Cardiac septum (tissue), 1 donor: ENCODE data around the gene SH2D7. TPM values are rescaled to one million over a fixed set of nuclear protein-coding genes. Genes with fewer than 3 reads are reported as not detected.

Experiments used
- DNase-seq: peaks from one replicate; pipeline ENCODE4 v3.0.0-alpha.2; 2020; ENCODE audit warnings: low spot score
- intact Hi-C: fragments of 100-400 bp; cut with DNase I; formaldehyde crosslinking; loops from one replicate; pipeline ENCODE4 v1.14.0; 2022
- long read RNA-seq: library from polyadenylated mRNA; unstranded; transcript quantifications from one replicate; pipeline ENCODE4 v2.0.0, GENCODE V29; 2021
- total RNA-seq: library from RNA; stranded (reverse); fragmentation: NEBNext Ultra II Directional; extraction: Animal tissue kit (Norgen Biotek cat#: 25700); gene quantifications from one replicate; pipeline ENCODE4 v1.2.1, GENCODE V29; 2021
- donor health status: DM: no; HTN: no; CAD: no.

SH2D7 gene
- not detected for total RNA-seq
- long read RNA-seq: 0 reads

DNA sequence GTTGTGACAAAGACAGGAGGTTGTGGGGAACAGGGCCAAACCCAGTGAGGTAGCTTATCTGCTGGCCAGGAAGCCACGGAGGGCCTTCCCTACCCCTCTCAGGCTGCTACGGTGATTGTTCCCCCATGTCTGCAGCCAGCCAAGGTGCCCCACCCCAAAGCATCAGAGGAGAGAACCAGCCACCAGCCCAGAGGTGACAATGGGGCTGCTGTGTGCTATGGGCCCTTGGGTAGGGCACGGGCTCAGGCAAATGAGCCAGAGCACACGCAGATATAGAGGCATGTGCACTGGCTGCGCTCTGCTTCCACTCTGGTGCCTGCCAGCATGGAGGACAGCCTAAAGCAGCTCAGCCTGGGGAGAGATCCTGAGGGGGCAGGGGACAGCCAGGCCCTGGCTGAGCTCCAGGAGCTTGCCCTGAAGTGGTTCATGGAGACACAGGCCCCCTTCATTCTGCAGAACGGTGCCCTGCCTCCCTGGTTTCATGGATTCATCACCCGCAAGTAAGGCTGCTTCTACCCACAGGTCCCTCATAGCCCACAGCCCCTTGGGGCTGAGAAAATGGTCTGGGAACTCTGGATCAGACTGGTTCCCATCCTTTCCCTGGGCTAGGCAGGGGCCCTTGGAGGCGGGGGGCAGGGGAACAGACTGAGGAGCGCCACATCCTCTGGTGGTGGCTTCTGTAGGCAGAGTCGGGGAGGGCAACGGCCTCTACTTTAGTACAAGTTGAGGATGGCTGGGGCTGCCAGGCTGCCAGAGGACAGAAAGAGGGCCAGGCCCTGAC lies at the start of gene SH2D7:
Gene SH2D7 (plus strand): TSS at position 301 of the 781 bp plus-strand sequence. CDS start 24 bp downstream, at position 325.
- DNase-seq: no peak

DNA sequence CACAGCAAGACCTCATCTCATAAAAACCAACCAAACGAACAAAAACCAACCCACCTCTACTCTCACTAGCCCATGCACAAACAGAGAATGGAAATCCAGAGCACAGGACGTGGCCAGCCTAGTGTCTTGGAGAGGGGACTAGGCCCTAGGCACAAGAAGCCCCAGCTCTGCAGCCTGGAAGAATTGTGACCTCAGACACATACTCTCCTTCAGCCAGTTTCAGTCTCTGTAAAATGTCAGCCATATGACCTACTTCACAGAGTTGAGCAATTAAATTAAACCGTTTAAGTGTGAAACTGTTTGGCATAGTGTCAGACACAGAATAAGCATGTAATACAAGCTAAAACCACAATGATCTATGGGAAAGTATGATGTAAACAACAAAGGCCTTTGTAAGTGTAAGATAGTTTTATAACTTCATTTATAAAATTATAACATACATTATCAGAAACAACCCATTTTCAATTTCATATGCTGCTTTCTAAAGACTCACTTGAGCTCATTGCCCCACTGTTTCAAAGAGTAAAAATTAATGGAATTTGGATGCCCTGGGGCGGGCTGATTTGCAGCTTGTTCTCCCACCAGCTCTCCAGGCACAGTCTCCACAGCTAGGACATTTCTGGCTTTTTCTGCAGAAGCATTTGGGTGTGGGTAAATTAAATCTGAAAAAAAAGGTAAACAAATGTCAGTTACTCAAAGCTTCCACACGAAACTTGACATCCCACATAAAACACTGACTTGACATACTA lies 47.8 kb upstream of the SH2D7 start:
- intact Hi-C loops: no loop called here
- DNase-seq: no peak

More for the DNA sequence above, at the start of gene SH2D7:
- intact Hi-C loops: no loop called here

DNA sequence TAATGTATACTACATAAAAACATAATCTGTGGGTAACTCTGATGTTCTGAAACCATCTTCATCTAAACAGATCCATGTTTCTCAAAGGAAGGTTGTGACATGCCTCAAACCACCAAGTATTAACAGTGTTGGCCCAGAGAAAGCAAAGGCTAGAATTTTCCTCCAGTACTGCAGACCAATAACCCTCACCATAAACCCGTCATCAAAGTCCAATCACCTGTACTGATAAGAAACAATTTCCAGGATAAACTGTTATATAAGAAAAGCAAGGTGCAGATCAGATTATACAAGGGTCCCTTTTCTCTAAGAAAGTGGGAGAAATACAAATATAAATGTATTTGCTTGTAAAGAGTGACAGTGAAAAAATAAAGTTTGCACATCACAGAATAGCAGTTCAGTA lies 47.2 kb upstream of the SH2D7 start:
- DNase-seq: no peak
- intact Hi-C loops: no loop called here

DNA sequence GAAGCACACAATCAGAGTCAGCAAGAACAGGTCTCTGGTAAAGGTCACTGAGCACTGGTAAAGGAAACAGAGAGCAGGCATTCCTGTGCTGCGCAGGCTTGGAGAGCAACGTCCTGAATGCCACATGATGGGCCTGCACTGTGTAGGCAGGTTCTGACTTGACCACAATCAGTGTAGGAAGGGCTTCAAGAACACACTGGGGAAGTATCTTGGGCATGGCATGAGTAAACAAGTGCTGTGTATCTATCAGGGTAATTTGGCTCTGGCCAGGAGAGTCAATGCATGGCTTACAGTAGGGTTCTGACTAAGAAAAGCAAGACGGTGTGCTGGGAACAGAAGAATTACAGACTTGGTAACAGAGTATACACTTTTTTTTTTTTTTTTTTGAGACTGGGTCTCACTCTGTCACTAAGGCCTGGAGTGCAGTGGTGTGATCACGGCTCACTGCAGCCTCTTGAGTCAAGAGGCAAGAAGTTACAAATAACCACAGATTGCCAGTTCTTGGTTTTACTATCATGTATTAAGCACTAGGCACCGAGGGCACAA lies 45.5 kb upstream of the SH2D7 start:
- intact Hi-C loops: no loop called here
- DNase-seq: no peak

DNA sequence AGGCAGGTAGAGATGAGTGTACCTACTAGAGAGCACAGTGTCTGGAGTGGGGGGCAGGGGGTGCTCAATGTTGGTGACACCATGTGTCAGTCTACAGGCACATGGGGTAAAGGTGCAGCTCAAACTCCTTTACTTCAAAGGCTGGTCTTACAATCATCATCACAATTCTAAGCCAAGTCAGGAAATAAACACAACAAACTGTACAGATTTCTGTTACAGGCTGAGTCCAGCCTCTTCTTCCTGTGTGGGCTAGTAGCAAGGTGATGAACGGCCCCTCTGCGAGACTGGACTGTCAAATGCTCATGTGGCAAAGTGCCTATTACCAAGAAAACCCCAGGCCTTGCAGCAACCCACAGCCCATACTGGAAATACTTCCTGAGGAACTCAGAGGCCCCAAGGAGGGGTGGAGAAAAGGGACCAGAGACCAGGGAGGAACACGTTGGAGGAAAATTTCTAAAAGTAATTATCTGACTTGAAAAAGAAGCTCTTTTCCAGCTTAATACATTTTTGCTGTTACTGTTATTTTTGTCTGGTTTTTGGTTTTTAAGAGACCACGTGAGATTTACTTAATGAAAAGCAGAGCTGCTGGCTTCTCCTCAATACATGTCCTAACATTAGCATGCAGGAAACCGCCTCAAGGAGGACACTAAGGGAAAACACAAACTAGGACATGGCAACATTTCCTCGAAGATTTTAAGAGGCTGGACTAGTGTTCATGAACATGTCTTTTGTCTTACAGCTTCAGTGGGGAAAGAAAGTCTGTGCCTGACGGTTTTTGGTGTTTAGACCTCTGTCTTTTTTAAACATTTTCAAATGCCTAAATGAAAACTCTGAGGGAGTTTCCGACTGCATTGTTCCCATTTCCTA lies 44.4 kb upstream of the SH2D7 start:
- DNase-seq: no peak
- intact Hi-C loops: no loop called here

DNA sequence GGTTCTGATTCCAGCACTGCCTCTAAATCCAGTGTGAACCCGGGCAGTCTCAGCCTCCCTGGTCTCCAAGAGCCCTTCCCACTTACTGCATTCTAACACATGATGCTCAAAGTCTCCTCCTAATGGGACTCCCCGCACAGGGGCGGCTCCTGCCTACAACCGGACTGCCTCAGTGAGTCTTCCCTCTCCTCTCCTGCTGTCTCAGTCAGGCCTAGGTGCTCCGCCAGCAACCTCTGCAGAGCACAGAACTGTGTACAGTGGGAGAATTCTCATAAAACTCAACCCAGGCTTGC lies 43.8 kb upstream of the SH2D7 start:
- no peak for DNase-seq
- intact Hi-C loops: no loop called here

DNA sequence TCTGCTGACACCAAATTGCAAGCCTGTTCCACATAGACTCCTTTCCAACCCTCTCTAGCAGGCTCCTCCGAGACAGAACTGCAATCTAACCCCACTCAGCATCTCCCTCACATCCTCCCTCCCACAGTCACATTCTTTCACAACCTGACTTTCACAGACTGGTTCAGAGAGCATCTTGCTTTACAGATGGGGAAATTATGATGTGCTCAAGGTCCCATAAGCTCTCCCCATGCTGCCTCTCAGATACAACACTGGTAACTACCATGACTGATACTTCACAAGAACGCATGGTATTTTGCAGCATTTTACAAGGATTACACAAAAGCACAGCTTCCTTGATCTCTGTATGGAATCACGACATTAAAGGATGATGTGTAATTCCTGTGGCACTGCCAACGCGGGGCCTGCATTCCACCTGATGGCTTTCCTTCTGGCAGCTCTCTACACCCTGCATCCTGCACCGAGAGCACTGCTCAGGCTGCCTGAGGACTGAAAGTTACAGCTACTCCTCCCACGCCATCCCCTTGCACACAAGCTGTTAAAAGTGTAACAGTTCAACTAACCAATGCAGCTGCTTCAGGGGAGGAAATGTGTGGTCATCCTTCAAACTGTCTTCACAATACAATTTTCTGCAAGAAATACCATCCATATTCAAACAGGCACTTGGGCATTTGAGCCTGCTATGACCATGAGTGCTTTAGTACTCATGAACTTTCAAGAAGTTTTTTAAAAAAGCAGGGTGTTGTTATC lies 42.5 kb upstream of the SH2D7 start:
- intact Hi-C loops: no loop called here
- DNase-seq: no peak

DNA sequence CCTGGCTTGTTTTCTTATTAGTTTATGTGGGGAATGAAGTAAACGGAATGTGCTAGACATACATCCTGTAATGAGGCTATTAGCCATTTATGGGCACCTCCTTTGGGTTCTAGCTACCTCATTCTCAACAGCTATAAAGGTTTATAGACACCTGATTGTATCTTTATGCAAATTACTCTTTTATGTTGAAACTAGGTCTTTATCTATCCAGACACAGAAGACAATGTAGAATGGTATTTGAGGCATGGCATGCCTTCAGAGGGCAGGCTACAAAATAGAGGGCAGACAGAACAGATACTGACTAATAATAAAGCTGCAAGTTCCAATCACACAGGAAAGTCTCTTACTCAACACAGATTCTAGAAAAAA lies 41.9 kb upstream of the SH2D7 start:
- intact Hi-C loops: no loop called here
- DNase-seq: no peak

DNA sequence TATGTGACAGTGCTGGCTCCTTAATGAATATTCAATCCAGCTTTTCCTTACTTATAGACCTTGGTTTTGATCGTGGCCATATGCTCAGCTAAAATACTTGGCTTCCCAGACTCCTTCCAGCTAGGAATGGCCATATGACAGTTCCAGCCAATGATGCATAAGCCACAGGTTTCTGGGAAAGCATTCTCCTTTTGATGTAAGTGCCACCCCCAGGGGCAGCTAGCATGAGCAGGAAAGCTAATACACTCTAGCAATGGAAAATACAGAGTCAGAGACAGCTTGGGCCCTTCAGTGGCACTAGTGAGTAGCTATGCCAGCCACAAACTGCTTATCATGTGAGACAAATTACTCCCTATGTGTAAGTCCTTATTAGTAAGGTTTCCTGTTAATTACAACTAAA lies 41.5 kb upstream of the SH2D7 start:
- no peak for DNase-seq
- intact Hi-C loops: no loop called here

DNA sequence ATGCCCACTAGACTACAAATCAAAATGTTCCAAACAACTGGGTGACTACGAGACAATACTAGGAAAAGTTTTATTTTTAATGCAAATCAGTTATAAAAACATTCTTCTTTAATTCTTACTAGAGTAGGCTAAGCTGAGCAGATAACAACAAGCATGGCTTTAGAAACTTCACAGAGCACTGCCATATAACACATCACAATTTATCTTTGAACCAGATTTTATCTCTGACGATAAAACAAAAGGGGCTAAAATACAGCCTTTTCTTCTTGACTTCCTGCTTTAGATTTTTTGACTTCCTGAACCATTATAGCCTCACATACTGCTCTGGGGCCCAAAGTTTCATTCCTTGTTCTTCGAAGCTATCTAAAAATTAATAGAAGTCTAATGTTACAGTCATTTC lies 40.8 kb upstream of the SH2D7 start:
- DNase-seq: no peak
- intact Hi-C loops: no loop called here

DNA sequence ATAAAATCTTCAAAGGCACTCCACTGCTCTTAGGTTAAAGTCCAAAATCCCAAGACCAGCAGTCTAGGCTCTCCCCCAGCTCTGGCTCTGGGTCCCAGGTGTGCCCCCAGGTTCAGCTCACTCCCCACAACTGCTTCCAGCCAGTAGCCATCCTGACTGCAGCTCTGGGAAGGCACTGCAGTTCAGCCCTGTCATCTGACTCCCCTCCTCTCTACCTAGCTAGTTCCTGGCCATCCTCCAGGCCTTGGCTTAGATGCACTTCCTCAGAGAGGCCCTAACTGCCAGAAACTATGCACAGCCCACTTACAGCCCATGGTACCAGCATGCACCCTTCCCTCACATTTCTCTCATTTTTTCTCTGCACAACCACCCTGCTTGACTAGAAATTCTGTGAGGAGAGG lies 40.4 kb upstream of the SH2D7 start:
- intact Hi-C loops: no loop called here
- no peak for DNase-seq

DNA sequence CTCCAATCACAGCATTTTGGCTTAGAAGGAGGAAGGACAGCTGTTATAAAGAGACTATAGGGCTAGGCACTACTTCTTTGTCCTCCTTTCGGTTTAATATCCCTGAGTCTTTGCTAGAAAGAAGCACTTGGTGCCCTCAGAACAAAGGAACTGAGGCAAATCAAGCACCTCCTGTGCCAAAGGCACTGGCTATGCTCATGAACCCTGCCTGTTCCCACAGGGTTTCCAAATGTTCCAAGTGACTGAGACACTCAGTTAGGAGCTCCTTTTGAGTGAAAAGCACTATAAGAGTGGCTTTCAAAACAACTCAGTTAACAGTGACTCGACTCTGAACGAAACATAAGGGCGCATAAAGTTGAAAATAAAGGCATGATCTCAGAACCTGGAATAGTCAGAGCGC lies 39.8 kb upstream of the SH2D7 start:
- DNase-seq: no peak
- intact Hi-C loops: no loop called here

DNA sequence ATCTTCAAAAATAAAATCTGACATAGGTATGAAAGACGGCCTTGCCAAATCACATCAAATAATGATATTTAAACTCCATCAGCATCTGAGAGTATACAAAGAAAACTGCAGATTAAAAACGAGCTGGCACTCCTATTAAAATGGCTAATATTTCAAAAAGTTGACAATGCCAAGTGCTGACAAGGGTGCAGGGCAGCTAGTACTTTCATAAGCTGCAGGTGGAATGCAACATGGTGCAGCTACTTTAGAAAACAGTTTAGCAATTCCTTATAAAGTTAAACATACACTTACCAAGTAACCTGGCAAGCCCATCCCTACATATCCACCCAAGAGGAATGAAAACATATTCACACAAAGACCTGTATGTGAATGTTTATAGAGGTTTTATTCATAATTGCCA lies 37.8 kb upstream of the SH2D7 start:
- intact Hi-C loops: no loop called here
- no peak for DNase-seq

DNA sequence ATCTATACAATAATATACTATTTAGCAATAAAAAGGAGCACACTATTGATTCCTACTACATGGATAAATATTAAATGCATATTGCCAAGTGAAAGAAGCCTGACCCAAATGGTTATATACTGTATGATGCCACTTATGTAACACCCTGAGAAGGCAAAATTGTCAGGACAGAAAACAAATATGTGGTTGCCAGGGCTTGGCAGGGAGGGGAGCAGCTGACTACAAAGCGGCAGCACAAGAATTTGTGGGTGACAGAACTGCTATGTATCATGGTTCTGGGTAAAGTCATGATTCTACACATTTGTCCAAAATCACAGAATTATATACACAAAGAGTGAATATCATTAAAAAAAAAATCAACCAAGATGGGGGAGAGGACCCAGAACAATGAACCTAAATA lies 37.4 kb upstream of the SH2D7 start:
- no peak for DNase-seq
- intact Hi-C loops: loop anchor here (5.0 kb wide), 1 partner anchor 63 kb away; no protein-coding TSS in a partner anchor

DNA sequence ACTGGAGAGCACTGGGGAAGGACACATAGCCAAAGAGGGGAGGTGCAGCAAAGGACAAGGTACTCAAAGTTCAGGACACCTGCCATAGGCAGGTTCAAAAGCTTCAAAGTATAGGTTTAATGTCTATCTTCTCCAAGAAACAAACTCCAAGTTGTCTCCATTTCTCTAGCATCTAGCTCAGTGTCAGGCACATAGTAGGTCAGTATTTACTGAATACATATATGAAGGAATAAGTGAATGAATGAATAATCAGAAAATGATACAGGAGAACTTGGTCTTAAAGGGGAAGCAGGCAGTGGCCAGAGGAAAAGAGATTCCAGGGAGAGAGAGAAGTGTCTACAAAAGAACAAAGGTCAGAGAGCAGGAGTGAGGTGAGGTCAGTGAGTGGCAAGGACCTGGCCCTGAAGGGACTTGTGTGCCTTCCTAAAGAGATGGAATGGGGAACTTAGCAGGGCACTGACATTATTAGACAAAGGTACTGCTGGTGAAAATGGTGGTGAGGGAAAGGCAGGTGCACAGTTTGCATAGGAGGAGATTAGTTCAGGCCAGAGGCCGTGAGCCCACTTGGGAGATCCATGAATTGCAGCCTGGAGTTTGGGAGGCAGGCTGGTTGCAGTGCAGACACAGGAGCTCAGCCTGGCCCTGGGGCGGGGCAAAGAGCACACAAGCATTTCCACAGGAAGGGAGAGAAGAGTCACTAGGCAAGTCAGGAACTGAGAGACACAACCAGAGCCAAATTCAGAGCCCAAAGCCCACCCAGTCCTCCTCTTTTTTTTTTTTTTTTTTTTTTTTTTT lies 36.2 kb upstream of the SH2D7 start:
- intact Hi-C loops: loop anchor here (5.0 kb wide), 1 partner anchor 64 kb away; no protein-coding TSS in a partner anchor

DNA sequence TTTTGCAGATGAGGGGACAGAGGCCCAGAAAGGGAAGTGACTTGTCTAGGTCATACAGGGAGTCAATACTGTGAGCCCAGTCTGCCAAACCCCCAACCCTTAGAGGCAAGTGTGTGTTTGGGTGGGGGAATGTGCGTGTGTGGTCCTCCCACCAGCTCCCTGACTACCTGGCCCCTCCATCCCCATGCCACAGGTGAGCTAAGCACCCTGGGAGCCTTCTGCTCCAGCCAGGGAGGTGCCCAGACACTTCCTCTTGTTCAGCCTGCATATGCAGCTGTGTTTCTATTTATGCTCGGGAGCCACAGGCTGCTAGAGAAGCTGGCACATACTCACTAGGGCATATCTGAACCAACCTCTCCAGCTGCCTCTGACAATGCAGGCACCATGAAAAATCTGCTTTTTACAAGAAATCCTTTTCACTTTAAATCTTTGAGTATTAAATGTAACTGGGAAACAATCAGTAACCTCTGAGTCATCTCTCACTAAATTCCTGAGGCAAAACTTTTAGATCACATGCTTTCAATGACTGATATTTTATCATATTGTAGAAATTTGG lies 35.6 kb upstream of the SH2D7 start:
- DNase-seq: no peak
- intact Hi-C loops: loop anchor here (5.0 kb wide), 1 partner anchor 64 kb away; no protein-coding TSS in a partner anchor

More for the DNA sequence above, 36.2 kb upstream of the SH2D7 start:
- DNase-seq: no peak

DNA sequence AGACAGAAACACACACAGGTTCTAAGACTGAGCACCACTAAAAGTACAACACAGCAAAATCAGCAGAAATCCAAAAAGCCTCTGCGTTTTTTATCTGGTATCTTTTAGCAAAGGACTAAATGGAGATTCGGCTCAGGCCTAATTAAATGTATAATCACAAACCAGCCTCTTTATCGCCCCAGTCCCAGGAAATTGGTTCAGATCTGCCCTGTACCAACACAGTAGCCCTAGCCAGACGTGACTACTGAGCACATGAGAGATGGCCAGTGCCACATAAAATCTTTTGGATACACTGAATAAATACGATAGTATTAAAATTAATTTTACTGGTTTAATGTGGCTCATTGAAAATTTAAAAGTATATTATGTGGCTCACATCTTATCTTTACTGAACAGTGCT lies 34.6 kb upstream of the SH2D7 start:
- intact Hi-C loops: loop anchor here (5.0 kb wide), 1 partner anchor 66 kb away; no protein-coding TSS in a partner anchor
- DNase-seq: no peak

DNA sequence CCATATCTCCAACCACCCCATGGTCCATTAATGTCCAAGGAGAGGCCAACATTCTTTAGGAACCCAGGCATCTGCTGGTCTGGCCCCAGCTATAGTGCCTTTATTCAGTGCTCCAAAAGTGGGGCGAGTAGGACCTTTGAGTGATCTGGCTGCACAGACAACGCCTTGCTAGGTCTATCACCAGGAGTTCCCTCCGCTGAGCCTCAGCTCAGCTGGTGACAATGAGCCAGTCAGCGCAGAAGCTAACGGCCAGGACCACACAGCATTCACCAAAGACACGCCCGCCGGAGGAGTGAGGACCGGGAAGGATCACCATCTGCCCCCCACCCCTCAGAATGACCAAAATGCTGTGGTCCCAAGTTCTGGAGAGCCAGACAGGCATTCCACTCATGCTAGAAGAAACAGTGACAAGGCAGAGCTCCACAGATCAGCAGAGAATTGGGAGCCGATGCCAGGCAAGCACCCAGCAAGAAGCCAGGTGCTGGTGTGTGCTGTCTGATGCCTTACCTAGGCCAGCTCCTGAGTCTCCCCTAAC lies 33.9 kb upstream of the SH2D7 start:
- intact Hi-C loops: loop anchor here (5.0 kb wide), 1 partner anchor 66 kb away; no protein-coding TSS in a partner anchor
- DNase-seq: no peak
